ENCODE measurements around the gene HYLS1. TPM values are rescaled to one million over a fixed set of nuclear protein-coding genes. Genes with fewer than 3 reads are reported as not detected.

HYLS1 gene
- total and polyA plus RNA-seq, 4 donors = 8.1 to 12.3 (median 10.5) TPM

DNA sequence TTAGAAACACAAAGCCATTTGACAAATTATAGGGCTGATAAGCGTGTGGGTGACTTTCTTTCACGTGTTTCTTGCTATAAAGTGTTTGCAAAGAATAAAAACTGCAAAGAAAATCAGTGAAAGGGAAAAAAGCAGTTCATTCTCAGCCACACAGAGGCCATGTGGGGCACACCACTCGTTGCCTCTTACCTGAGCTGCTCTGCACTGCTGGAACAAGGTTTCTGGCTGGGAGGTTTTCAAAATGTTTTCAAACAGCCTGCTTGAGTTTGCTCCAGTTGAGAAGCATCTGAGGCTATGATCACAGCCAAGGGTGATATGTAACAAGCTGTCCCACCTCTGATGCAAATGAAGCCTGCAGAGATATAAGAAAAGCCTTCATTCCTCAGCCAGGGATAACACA, 43.6 kb downstream of the HYLS1 start:
- no peak for DNase-seq (ENCODE audit: low read depth in 4 of 6, low spot score in 6 of 6)
- Histone ChIP-seq H3K4me1 (ENCODE audit: control insufficient read depth, insufficient read depth, low read length) (no peaks in the 10 kb centered on the region), H3K27ac (ENCODE audit: low read depth, low read length) (no peak overlapping the region), H3K9me3 (ENCODE audit: control insufficient read depth, insufficient read depth, low read length) (no peaks in the 10 kb centered on the region), H3K4me3 (ENCODE audit: low read depth, low read length) (no peak overlapping the region), H3K27me3 (ENCODE audit: control insufficient read depth, insufficient read depth, low read length) (no peaks in the 10 kb centered on the region), H3K36me3 (ENCODE audit: control insufficient read depth, insufficient read depth, low read length) (peaks cover 2% of the 10 kb centered on the region)
- 74% methylated on average over 3 of the region's 3 CpGs for WGBS (ENCODE audit: insufficient coverage)

DNA sequence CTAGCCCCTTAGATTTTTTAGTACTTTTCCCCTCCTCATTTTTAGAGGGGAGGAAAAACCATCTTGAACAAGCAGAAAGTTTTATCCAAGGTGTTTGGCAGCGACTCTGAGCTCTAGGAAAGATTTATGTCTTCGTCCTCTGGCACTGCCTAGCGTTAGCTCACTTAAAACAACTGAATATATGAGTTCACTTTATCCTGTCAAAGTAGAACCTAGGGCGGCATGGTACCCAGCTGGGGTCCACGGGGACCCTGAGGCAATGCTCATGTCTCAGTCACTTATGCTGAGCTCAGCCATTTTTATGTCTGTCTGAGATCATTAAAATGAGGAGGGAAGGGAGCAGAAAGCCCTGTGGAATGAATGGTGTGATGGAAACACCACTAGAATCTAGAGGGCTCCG, 44.2 kb downstream of the HYLS1 start:
- no peaks in the 10 kb centered on the region for H3K9me3 ChIP-seq (ENCODE audit: control insufficient read depth, insufficient read depth, low read length)
- no peak overlapping the region for H3K27ac ChIP-seq (ENCODE audit: low read depth, low read length)
- no peaks in the 10 kb centered on the region for H3K27me3 ChIP-seq (ENCODE audit: control insufficient read depth, insufficient read depth, low read length)
- peak in 1 of 6 donors; percentile 22 for DNase-seq (ENCODE audit: low read depth in 4 of 6, low spot score in 6 of 6)
- 48% methylated on average over 4 of the region's 6 CpGs for WGBS (ENCODE audit: insufficient coverage)
- no peaks in the 10 kb centered on the region for H3K4me1 ChIP-seq (ENCODE audit: control insufficient read depth, insufficient read depth, low read length)
- H3K4me3 ChIP-seq (ENCODE audit: low read depth, low read length) = no peak overlapping the region
- peaks cover under 1% of the 10 kb centered on the region for H3K36me3 ChIP-seq (ENCODE audit: control insufficient read depth, insufficient read depth, low read length)

DNA sequence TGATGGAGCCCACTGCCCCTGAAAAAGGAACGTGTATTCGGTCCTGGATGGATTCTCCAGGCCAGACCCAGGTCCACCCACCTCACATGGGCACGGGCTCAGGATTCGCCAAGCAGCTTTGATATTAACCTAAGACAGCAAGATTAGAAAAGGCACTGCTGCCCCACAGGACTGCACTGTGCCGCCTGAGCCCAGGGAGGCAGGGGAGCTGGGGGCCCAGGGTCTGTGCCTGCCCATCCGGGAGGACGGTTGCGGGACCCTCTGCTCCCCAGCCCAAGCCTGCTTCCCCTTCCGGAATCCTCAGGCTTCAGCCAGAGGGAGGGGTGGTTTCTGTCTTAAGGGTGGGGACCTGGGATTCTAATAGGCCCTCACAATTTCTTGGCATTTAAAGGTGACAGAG, 44.8 kb downstream of the HYLS1 start:
- Histone ChIP-seq H3K36me3 (ENCODE audit: control insufficient read depth, insufficient read depth, low read length) (no peaks in the 10 kb centered on the region), H3K27me3 (ENCODE audit: control insufficient read depth, insufficient read depth, low read length) (no peaks in the 10 kb centered on the region), H3K4me3 (ENCODE audit: low read depth, low read length) (no peak overlapping the region), H3K27ac (ENCODE audit: low read depth, low read length) (no peak overlapping the region), H3K9me3 (ENCODE audit: control insufficient read depth, insufficient read depth, low read length) (no peaks in the 10 kb centered on the region), H3K4me1 (ENCODE audit: control insufficient read depth, insufficient read depth, low read length) (no peaks in the 10 kb centered on the region)
- WGBS (ENCODE audit: insufficient coverage) = 92% methylated on average over 7 of the region's 9 CpGs
- no peak for DNase-seq (ENCODE audit: low read depth in 4 of 6, low spot score in 6 of 6)

DNA sequence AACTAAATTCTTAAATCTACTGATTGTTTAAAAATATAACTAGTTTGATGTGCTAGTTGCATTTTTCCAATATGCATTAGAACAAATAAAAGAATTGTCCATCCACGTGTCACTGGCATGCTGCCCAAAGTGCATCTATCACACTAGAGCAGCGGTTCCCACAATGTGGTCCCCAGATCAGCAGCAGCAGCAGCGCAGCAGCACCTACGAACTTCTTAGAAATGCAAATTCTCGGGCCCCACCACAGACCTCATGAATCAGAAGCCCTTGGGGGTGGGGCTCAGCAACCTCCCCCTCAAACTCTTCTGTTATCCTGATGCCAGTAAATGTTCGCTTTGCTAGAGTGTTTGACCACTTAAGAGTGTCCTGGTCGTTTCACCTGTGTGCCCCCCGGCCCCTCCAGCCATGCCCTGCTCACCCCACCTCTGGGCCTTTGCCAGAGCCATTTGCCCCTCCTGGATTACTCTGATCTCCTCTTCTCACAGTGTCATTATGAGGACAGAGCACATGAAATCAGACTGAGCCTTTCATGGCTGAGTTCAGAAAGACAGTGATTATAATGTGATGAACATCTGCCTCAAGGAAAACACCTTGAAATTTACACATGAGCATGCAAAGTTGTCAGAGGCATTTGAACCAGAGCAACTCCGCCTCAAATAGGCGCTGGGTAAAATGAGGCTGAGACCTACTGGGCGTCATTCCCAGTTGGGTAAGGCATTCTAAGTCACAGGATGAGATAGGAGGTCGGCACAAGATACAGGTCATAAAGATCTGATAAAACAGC, 45.8 kb downstream of the HYLS1 start:
- Histone ChIP-seq H3K9me3 (ENCODE audit: control insufficient read depth, insufficient read depth, low read length) (no peaks in the 10 kb centered on the region), H3K36me3 (ENCODE audit: control insufficient read depth, insufficient read depth, low read length) (no peaks in the 10 kb centered on the region), H3K4me1 (ENCODE audit: control insufficient read depth, insufficient read depth, low read length) (no peaks in the 10 kb centered on the region), H3K27me3 (ENCODE audit: control insufficient read depth, insufficient read depth, low read length) (no peaks in the 10 kb centered on the region), H3K27ac (ENCODE audit: low read depth, low read length) (no peak overlapping the region), H3K4me3 (ENCODE audit: low read depth, low read length) (no peak overlapping the region)
- 55% methylated on average over 10 of the region's 12 CpGs for WGBS (ENCODE audit: insufficient coverage)
- no peak for DNase-seq (ENCODE audit: low read depth in 4 of 6, low spot score in 6 of 6)

DNA sequence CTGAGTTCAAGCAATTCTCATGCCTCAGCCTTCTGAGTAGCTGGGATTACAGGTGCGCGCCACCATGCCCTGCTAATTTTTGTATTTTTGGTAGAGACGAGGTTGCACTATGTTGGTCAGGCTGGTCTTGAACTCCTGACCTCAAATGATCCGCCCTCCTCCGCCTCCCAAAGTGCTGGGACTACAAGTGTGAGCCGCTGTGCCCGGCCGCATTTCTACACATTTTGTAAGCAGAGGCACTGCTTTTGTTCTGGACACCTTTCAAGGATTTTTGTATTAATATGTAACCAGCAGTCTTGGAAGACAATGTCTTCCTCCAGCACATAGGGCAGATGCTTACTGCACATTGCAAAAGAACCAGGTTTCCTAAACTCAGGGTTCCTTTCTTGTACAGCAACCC, 47.0 kb downstream of the HYLS1 start:
- peaks cover 6% of the 10 kb centered on the region for H3K4me1 ChIP-seq (ENCODE audit: control insufficient read depth, insufficient read depth, low read length)
- H3K27ac ChIP-seq (ENCODE audit: low read depth, low read length) = no peak overlapping the region
- 96% methylated on average over 6 of the region's 8 CpGs for WGBS (ENCODE audit: insufficient coverage)
- H3K9me3 ChIP-seq (ENCODE audit: control insufficient read depth, insufficient read depth, low read length) = no peaks in the 10 kb centered on the region
- no peaks in the 10 kb centered on the region for H3K27me3 ChIP-seq (ENCODE audit: control insufficient read depth, insufficient read depth, low read length)
- no peak overlapping the region for H3K4me3 ChIP-seq (ENCODE audit: low read depth, low read length)
- H3K36me3 ChIP-seq (ENCODE audit: control insufficient read depth, insufficient read depth, low read length) = no peaks in the 10 kb centered on the region
- DNase-seq (ENCODE audit: low read depth in 4 of 6, low spot score in 6 of 6) = no peak

DNA sequence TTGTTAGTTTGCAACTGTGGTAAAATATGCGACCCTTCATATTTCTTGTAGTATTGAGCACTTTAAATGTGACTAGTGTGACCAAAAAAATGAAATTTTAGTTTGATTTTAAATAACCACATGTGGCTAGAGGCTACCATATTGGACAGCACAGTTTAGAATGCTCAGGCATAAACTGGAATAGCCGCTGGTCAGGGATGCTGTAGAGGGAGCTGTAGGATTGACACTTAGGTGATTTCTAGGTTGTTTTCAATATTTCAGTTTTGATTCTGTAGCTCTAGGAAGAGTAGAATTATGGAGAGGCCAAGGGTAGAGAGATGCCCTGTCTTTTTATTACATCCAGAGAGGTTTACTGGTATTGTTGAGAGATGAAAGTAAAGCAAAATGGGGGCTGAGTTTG, 47.6 kb downstream of the HYLS1 start:
- no peaks in the 10 kb centered on the region for H3K27me3 ChIP-seq (ENCODE audit: control insufficient read depth, insufficient read depth, low read length)
- H3K27ac ChIP-seq (ENCODE audit: low read depth, low read length) = no peak overlapping the region
- no peaks in the 10 kb centered on the region for H3K36me3 ChIP-seq (ENCODE audit: control insufficient read depth, insufficient read depth, low read length)
- H3K4me3 ChIP-seq (ENCODE audit: low read depth, low read length) = no peak overlapping the region
- H3K9me3 ChIP-seq (ENCODE audit: control insufficient read depth, insufficient read depth, low read length) = no peaks in the 10 kb centered on the region
- no peak for DNase-seq (ENCODE audit: low read depth in 4 of 6, low spot score in 6 of 6)
- WGBS (ENCODE audit: insufficient coverage) = 100% methylated on average over 2 of the region's 2 CpGs
- H3K4me1 ChIP-seq (ENCODE audit: control insufficient read depth, insufficient read depth, low read length) = peaks cover 6% of the 10 kb centered on the region

DNA sequence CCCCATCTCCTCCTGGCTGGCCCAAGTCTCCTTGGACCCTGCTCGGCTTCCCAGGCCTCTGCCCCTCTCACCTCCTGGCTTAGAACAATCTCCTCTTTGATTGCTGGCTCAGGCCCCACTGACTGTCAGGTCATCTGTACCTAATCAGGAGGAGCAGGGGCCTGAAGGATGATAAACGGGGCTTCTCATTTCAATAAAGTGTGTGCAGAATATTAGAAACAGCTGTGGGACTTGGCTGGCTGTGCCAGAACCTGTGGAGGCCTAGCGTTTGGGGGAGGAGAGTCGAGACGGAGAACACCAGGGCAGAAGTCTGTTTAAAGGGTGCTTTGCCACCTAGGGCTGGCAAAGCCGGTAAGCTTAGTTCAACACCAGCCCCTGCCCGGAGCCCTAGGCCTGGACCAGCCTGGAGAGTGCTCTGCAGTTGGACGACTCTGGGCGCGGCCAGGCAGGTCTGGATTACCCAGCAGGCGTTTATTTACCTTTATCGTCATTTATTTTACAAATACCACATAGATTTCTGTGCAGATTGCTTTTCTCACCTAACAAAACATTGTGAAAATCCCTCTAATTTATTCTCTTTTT, 48.2 kb downstream of the HYLS1 start:
- Histone ChIP-seq H3K36me3 (ENCODE audit: control insufficient read depth, insufficient read depth, low read length) (no peaks in the 10 kb centered on the region), H3K27ac (ENCODE audit: low read depth, low read length) (peak overlapping the region; percentile 30), H3K4me1 (ENCODE audit: control insufficient read depth, insufficient read depth, low read length) (peaks cover 6% of the 10 kb centered on the region), H3K9me3 (ENCODE audit: control insufficient read depth, insufficient read depth, low read length) (no peaks in the 10 kb centered on the region), H3K27me3 (ENCODE audit: control insufficient read depth, insufficient read depth, low read length) (no peaks in the 10 kb centered on the region), H3K4me3 (ENCODE audit: low read depth, low read length) (no peak overlapping the region)
- 71% methylated on average over 12 of the region's 12 CpGs for WGBS (ENCODE audit: insufficient coverage)
- DNase-seq (ENCODE audit: low read depth in 4 of 6, low spot score in 6 of 6) = peak in 1 of 6 donors; percentile 35

DNA sequence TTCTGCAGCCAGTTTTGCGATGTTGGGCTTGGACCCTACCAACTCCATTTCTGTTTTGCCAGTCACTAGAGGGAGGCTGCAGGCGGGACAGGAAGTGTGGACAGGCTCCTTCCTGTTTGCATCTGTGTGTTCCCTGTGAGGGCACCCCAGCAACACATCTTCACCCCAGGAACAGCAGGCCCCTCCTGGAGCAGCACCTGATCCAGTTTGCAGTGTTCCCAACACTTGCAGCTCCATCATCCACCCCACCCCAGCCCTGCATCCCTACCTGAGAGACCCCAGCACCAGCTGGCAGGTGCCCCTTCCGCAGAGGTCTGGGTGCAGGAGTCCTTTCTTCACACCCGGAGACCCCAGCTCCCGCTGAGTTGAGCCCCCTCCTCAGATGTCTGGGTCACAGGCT, 51.0 kb downstream of the HYLS1 start:
- WGBS (ENCODE audit: insufficient coverage) = 95% methylated on average over 5 of the region's 5 CpGs
- H3K4me3 ChIP-seq (ENCODE audit: low read depth, low read length) = no peak overlapping the region
- peaks cover 17% of the 10 kb centered on the region for H3K4me1 ChIP-seq (ENCODE audit: control insufficient read depth, insufficient read depth, low read length)
- H3K9me3 ChIP-seq (ENCODE audit: control insufficient read depth, insufficient read depth, low read length) = no peaks in the 10 kb centered on the region
- peaks cover 6% of the 10 kb centered on the region for H3K27me3 ChIP-seq (ENCODE audit: control insufficient read depth, insufficient read depth, low read length)
- no peak overlapping the region for H3K27ac ChIP-seq (ENCODE audit: low read depth, low read length)
- H3K36me3 ChIP-seq (ENCODE audit: control insufficient read depth, insufficient read depth, low read length) = no peaks in the 10 kb centered on the region
- DNase-seq (ENCODE audit: low read depth in 4 of 6, low spot score in 6 of 6) = no peak

DNA sequence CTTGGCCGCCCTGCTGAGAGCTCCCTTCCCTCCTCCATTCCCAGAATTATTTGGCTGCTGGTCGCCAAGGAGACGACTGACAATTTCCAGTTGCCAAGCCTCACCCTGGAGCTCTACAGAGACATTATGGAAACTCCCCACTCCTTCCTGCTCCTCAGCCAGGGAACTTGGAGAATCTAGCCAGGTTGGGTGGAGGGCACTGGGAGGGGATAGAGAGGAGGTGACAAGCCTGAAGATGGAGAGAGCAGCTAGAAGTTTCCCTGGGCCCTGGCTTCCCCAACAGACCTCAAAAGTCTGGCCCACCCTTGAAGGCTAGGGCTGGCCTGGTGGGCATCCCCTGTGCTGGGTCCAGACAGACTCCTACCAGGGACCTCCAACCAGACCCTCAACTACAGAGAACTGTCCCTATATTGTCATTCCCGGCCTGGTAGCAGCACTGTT, 51.6 kb downstream of the HYLS1 start:
- peak in 1 of 6 donors; percentile 59 for DNase-seq (ENCODE audit: low read depth in 4 of 6, low spot score in 6 of 6)
- Histone ChIP-seq H3K4me3 (ENCODE audit: low read depth, low read length) (no peak overlapping the region), H3K36me3 (ENCODE audit: control insufficient read depth, insufficient read depth, low read length) (no peaks in the 10 kb centered on the region), H3K27me3 (ENCODE audit: control insufficient read depth, insufficient read depth, low read length) (peaks cover 6% of the 10 kb centered on the region), H3K9me3 (ENCODE audit: control insufficient read depth, insufficient read depth, low read length) (no peaks in the 10 kb centered on the region), H3K4me1 (ENCODE audit: control insufficient read depth, insufficient read depth, low read length) (peaks cover 17% of the 10 kb centered on the region), H3K27ac (ENCODE audit: low read depth, low read length) (no peak overlapping the region)
- no CpG with 5 or more reads among the region's 4 CpGs for WGBS (ENCODE audit: insufficient coverage)

DNA sequence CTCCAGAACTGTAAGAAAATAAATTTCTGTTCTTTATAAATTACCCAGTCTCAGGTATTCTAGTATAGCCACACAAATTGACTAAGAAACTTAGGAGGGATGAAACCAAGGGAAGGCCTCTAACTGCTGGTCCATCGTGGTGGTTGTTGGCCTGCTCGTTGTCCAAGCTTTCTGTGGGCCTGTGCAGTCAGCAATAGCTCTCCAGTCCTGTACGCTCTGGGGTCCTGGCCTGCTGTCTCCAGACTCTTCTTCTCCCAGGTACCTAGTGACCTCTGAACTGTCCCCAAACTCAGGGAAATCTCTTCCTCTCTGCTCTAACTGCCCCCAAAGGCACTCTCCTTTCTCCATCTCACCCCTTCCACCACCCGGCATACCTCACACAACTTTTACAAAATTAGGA, 52.7 kb downstream of the HYLS1 start:
- no peak for DNase-seq (ENCODE audit: low read depth in 4 of 6, low spot score in 6 of 6)
- WGBS (ENCODE audit: insufficient coverage) = 98% methylated on average over 3 of the region's 4 CpGs
- Histone ChIP-seq H3K27me3 (ENCODE audit: control insufficient read depth, insufficient read depth, low read length) (peaks cover 6% of the 10 kb centered on the region), H3K36me3 (ENCODE audit: control insufficient read depth, insufficient read depth, low read length) (no peaks in the 10 kb centered on the region), H3K4me3 (ENCODE audit: low read depth, low read length) (no peak overlapping the region), H3K4me1 (ENCODE audit: control insufficient read depth, insufficient read depth, low read length) (peaks cover 17% of the 10 kb centered on the region), H3K9me3 (ENCODE audit: control insufficient read depth, insufficient read depth, low read length) (no peaks in the 10 kb centered on the region), H3K27ac (ENCODE audit: low read depth, low read length) (no peak overlapping the region)

All from spinal cord (tissue), 10 donors.